Fibroblast of lung (primary cell): ENCODE data around the gene ZMAT5. TPM values are rescaled to one million over a fixed set of nuclear protein-coding genes. Genes with fewer than 3 reads are reported as not detected.
"Not testable (repeated sequence)": the region's sequence is repeated elsewhere in the genome, so short reads cannot be mapped to it uniquely, and the experiment has no call there.

Source experiments
- DNase-seq, 2 donors: peaks; one replicate each; pipeline versions ENCODE4 v3.0.0 to v3.0.0-alpha.2; 2010; ENCODE audit warnings: low read depth in 2 of 2
- H2AFZ ChIP-seq: 2 replicates; pipeline ENCODE4 v1.5.1; 2012; ENCODE audit warnings: low read length, control low read depth, inconsistent platforms
- H3K27ac ChIP-seq: 2 replicates; pipeline ENCODE4 v1.5.1; 2011; ENCODE audit warnings: low read length, control low read depth; ENCODE audit not compliant: insufficient read depth
- H3K27me3 ChIP-seq: 2 replicates; pipeline ENCODE4 v1.5.1; 2011; ENCODE audit warnings: mild to moderate bottlenecking, low read length; ENCODE audit not compliant: control insufficient read depth, insufficient read depth
- H3K36me3 ChIP-seq: 2 replicates; pipeline ENCODE4 v1.5.1; 2011; ENCODE audit warnings: low read length; ENCODE audit not compliant: control insufficient read depth, insufficient read depth
- H3K4me1 ChIP-seq: 2 replicates; pipeline ENCODE4 v1.5.1; 2011; ENCODE audit warnings: low read length; ENCODE audit not compliant: control insufficient read depth, insufficient read depth; ENCODE audit errors: extremely low read depth
- H3K4me2 ChIP-seq: 2 replicates; pipeline ENCODE4 v1.5.1; 2011; ENCODE audit warnings: low read length, control low read depth; ENCODE audit not compliant: insufficient read depth; ENCODE audit errors: extremely low read depth
- H3K4me3 ChIP-seq, 4 experiments: fragments of 200-600 bp in 1 of 4; sonication (generic) in 1 of 4; replicated peaks in 1 of 4; 2 replicates each; pipeline ENCODE4 v1.5.1; 2011 to 2016; ENCODE audit warnings: low read length in 4 of 4, low read depth in 3 of 4, mild to moderate bottlenecking in 3 of 4, control low read depth in 2 of 4, inconsistent platforms in 1 of 4, mixed read lengths in 1 of 4; ENCODE audit not compliant: insufficient read depth in 1 of 4; ENCODE audit errors: control extremely low read depth in 1 of 4
- H3K79me2 ChIP-seq: 2 replicates; pipeline ENCODE4 v1.5.1; 2012; ENCODE audit warnings: mild to moderate bottlenecking, low read length, inconsistent platforms; ENCODE audit not compliant: control insufficient read depth, insufficient read depth
- H3K9ac ChIP-seq: 2 replicates; pipeline ENCODE4 v1.5.1; 2011; ENCODE audit warnings: mild to moderate bottlenecking, low read length, control low read depth; ENCODE audit not compliant: insufficient read depth
- H3K9me3 ChIP-seq: 2 replicates; pipeline ENCODE4 v1.5.1; 2012; ENCODE audit warnings: low read depth, low read length; ENCODE audit not compliant: control insufficient read depth, insufficient read depth
- H4K20me1 ChIP-seq: 2 replicates; pipeline ENCODE4 v1.5.1; 2011; ENCODE audit warnings: low read length; ENCODE audit not compliant: control insufficient read depth, insufficient read depth; ENCODE audit errors: extremely low read depth
- CTCF ChIP-seq, 2 donors: IDR thresholded peaks in 1 of 2; conservative IDR thresholded peaks in 1 of 2; 1 replicate in 1 of 2; 2 replicates in 1 of 2; pipeline ENCODE4 v1.5.1; 2011 to 2012; ENCODE audit warnings: low read length in 2 of 2, control low read depth in 1 of 2, inconsistent platforms in 1 of 2, low read depth in 1 of 2, mild to moderate bottlenecking in 1 of 2
- EZH2 ChIP-seq: IDR thresholded peaks from 2 replicates; pipeline ENCODE4 v1.5.1; 2012; ENCODE audit warnings: low read length, control low read depth, mild to moderate bottlenecking; ENCODE audit errors: missing control alignments
- polyA plus RNA-seq, 2 donors: library from polyadenylated mRNA; depleted of rRNA in 1 of 2; stranded (reverse) in 1 of 2; unstranded in 1 of 2; fragments of >200 nt; gene quantifications; 2 replicates each; pipeline ENCODE4 v1.2.1, GENCODE V29; 2011 to 2012; ENCODE audit warnings: missing spikeins in 1 of 2
- total RNA-seq: library from RNA; depleted of rRNA; stranded (reverse); fragments of >200 nt; gene quantifications from 2 replicates; pipeline ENCODE4 v1.2.1, GENCODE V29; 2014

ZMAT5 gene
- total and polyA plus RNA-seq, 2 donors (not counting 1 experiment from before 2014, with no cell fraction given), result 13.4 to 21.6 TPM

DNA sequence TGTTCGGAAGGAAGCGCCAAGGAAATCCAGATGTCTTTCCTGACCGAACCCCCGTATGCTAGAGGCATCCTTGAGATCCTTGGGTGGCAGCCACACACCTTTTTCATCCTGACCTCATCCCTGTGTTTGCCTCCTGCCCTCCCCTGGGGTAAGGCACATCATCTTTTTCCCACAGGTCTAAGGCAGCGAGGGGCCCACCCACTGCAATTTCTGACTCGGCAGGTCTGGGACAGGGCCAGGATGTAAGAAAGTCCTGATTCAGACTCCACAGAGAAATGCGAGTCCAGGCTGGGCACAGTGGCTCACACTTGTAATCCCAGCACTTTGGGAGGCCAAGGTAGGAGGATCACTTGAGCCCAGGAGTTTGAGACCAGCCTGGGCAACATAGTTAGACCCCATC is 10.5 kb downstream of the ZMAT5 start:
- no peak overlapping the region for H2AFZ ChIP-seq
- H3K27ac ChIP-seq, result no peak overlapping the region
- H3K4me2 ChIP-seq, result no peak overlapping the region
- no peak for DNase-seq
- H3K36me3 ChIP-seq, result no peaks in the 10 kb centered on the region
- H4K20me1 ChIP-seq, result no peaks in the 10 kb centered on the region
- no peaks in the 10 kb centered on the region for H3K9me3 ChIP-seq
- H3K4me1 ChIP-seq, result no peaks in the 10 kb centered on the region
- no peak overlapping the region for H3K9ac ChIP-seq
- no peak for TF ChIP-seq CTCF (conservative IDR thresholded peaks at IDR 0.05 in 1 of 2, IDR thresholded peaks at IDR 0.05 in 1 of 2; ENCODE audit: low read depth in 1 of 2, low read length in 2 of 2)
- H3K79me2 ChIP-seq, result no peaks in the 10 kb centered on the region
- no peak overlapping the region for H3K4me3 ChIP-seq
- no peaks in the 10 kb centered on the region for H3K27me3 ChIP-seq

- Histone ChIP-seq H3K36me3 (no peaks in the 10 kb centered on the region), H3K4me2 (no peak overlapping the region), H3K27ac (no peak overlapping the region), H3K27me3 (no peaks in the 10 kb centered on the region), H3K4me1 (no peaks in the 10 kb centered on the region), H3K4me3 (no peak overlapping the region), H4K20me1 (no peaks in the 10 kb centered on the region), H3K79me2 (no peaks in the 10 kb centered on the region), H2AFZ (no peak overlapping the region), H3K9ac (no peak overlapping the region), H3K9me3 (no peaks in the 10 kb centered on the region)
- no peak for TF ChIP-seq CTCF (conservative IDR thresholded peaks at IDR 0.05 in 1 of 2, IDR thresholded peaks at IDR 0.05 in 1 of 2; ENCODE audit: low read depth in 1 of 2, low read length in 2 of 2)
- TF ChIP-seq EZH2, result no peak
- DNase-seq, result no peak
These were observed 10.9 kb downstream of the ZMAT5 start for GRCh38 chr22:29755889-29756288.

- not testable (repeated sequence) for DNase-seq, H2AFZ ChIP-seq, H3K79me2 ChIP-seq, H4K20me1 ChIP-seq, H3K4me2 ChIP-seq, H3K4me1 ChIP-seq, H3K9ac ChIP-seq, H3K4me3 ChIP-seq, H3K9me3 ChIP-seq, H3K27ac ChIP-seq, H3K36me3 ChIP-seq, H3K27me3 ChIP-seq
These were observed 12.0 kb downstream of the ZMAT5 start for GRCh38 chr22:29754658-29755395.
